Stimulated activated CD4-positive, alpha-beta T cell treated with anti-CD3 and anti-CD28 coated beads, TNF-alpha, amount 100 ng/mL, for 24 hours (primary cell): ENCODE measurements around the gene TRAPPC10.
A peak's percentile ranks its signal among the peaks of the same experiment; 100 is the strongest.

ENCODE experiments used
- DNase-seq, 3 experiments: peaks; one replicate each; pipeline ENCODE4 v3.0.0-alpha.2; 2020; ENCODE audit warnings: low read depth in 3 of 3

Gene TRAPPC10, protein sequence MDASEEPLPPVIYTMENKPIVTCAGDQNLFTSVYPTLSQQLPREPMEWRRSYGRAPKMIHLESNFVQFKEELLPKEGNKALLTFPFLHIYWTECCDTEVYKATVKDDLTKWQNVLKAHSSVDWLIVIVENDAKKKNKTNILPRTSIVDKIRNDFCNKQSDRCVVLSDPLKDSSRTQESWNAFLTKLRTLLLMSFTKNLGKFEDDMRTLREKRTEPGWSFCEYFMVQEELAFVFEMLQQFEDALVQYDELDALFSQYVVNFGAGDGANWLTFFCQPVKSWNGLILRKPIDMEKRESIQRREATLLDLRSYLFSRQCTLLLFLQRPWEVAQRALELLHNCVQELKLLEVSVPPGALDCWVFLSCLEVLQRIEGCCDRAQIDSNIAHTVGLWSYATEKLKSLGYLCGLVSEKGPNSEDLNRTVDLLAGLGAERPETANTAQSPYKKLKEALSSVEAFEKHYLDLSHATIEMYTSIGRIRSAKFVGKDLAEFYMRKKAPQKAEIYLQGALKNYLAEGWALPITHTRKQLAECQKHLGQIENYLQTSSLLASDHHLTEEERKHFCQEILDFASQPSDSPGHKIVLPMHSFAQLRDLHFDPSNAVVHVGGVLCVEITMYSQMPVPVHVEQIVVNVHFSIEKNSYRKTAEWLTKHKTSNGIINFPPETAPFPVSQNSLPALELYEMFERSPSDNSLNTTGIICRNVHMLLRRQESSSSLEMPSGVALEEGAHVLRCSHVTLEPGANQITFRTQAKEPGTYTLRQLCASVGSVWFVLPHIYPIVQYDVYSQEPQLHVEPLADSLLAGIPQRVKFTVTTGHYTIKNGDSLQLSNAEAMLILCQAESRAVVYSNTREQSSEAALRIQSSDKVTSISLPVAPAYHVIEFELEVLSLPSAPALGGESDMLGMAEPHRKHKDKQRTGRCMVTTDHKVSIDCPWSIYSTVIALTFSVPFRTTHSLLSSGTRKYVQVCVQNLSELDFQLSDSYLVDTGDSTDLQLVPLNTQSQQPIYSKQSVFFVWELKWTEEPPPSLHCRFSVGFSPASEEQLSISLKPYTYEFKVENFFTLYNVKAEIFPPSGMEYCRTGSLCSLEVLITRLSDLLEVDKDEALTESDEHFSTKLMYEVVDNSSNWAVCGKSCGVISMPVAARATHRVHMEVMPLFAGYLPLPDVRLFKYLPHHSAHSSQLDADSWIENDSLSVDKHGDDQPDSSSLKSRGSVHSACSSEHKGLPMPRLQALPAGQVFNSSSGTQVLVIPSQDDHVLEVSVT

GRCh38 chr21:44011579-44012473 is at the start of gene TRAPPC10:
Gene TRAPPC10 (plus strand): TSS chr21:44012309. CDS start chr21:44012494, 185 bp downstream.
- DNase-seq, result peak; percentile 67 to 81 (median 74)

GRCh38 chr21:43965911-43966585 is 46.1 kb upstream of the TRAPPC10 start:
- no peak for DNase-seq

GRCh38 chr21:43966946-43967512 is 45.1 kb upstream of the TRAPPC10 start:
- no peak for DNase-seq

- no peak for DNase-seq
These were observed 44.1 kb upstream of the TRAPPC10 start for GRCh38 chr21:43967981-43968380.

- DNase-seq, result no peak
These were observed 43.5 kb upstream of the TRAPPC10 start for GRCh38 chr21:43968410-43969114.

GRCh38 chr21:43969115-43969444 is 43.0 kb upstream of the TRAPPC10 start:
- no peak for DNase-seq

GRCh38 chr21:43970551-43970950 is 41.6 kb upstream of the TRAPPC10 start:
- DNase-seq, result no peak

GRCh38 chr21:43971201-43971991 is 40.7 kb upstream of the TRAPPC10 start:
- DNase-seq, result no peak

DNA sequence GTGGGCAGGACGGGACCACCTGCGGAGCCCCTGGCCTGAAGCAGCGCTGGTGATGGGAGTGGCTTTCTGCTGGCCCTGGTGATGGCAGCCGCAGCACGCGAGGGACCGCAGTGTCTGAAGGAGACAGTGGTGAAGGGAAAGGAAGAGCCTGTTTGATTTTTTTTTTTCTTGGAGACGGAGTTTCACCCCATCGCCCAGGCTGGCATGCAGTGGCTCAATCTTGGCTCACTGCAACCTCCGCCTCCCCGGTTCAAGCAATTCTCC is 40.2 kb upstream of the TRAPPC10 start:
- DNase-seq, result no peak

DNA sequence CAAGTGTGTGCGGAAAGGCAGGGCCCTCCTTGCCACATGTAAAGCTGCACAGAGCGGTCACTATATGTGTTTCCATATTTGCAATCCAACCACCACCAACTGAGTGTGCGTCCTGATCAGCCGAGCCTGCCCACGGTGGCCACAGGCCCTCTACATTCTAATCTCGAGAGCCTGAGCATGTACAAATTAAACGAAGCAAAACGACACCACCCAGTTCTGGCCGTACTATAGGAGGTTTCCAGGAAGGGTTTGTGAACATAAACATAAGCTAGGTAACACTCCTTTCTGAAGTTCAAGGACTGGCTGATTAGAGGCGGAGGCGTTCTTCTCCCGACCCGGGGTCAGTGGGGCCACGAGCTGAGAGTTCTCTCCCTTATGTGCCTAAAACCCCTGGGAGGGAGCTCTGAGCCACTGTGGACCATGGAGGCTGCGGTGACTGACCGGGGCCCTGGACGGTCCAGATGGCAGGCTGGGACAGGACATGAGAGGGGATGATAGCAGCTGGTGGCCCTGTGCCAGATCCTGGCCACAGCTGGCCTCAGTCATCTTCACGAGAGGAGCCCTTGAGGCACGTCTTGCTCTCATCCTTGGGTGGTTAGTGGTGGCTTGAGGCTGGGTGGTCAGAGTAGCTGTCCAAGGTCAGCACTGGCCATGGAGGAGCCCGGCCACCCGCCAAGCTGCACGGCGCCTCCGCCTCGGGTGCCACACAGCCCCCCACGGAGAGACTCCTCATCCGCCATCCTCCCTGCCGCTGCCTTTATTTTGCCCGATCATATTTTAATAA is 39.1 kb upstream of the TRAPPC10 start:
- DNase-seq, result no peak

DNA sequence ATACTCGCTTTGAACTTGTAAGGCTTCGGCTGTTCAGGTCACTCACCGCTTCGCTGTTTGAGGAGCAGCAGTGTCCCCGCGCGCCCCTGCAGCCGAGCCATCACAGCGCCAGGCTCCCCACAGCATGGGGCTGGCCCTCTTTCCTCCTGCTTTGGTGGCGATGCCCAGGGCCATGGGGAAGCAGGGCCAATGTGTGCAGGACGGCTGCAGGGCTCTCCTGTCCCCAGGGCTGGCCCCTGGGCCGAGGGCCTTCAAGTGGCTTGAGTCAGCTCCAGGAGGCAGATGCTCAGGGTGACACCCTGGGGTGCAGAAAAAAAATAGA is 38.5 kb upstream of the TRAPPC10 start:
- no peak for DNase-seq

GRCh38 chr21:43974791-43975468 is 37.2 kb upstream of the TRAPPC10 start:
- no peak for DNase-seq

DNA sequence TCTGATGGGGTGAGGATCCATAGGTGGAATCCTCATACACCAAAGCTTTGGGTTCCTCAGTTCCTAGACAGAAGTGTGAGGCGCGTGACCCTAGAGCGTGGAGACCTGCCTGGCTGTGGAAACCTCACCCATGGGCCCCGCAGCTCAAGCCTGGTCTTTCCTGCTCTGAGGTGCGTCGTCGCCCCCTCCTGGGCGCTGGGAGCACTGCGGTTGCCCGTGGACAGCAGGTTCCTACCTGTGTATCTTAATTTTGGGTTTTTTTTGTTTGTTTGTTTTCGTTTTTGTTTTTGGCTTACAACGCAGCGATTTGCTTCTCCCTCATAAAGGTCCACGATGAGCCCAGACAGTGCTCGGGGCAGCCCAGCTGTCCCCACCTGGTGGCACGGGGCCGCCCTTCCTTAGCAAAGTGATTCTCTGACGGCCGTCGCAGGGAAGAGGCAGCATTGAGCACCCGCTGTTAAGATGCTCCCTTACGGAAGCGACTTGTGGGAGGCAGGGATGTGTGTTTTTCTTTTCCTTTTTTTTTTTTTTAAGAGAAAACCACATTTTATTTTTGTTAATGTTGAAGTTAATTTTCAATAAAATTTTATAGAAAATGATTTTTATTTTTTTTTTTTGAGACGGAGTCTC is 36.5 kb upstream of the TRAPPC10 start:
- peak; percentile 59 to 80 (median 66) for DNase-seq

DNA sequence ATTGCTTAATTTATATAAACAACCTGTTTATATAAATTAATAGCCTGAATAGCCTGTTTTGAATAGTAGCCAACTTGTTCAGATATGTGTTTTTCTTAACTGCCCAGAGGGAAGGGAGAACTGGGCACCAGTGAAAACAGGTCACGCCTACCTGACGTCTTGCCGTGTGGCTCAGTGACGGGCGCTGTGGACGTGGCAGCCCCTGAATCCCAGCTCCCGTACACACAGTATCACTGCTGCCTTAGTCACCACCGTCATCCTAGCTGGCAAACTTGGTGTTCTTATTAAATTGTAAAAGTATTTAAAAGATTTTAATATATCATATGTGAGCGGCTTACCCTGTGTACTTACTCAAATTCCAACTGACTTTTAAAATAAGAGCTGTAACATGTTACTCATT is 35.4 kb upstream of the TRAPPC10 start:
- no peak for DNase-seq

DNA sequence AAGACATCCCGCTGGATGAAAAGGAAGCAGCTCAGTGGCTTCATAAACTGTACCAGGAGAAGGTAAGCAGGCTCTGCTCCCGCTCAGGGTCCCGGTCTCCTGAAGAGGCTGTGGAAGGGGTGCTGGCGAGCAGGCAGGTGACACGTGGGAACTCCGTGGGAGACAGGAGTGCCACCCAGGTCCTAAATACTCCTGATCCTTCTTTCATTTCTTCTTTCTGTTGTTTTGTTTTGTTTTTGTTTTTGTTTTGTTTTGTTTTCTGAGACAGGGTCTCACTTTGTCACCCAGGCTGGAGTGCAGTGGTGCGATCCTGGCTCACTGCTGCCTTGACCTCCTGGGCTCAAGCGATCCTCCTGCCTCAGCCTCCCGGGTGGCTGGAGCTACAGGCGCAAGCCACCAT is 34.0 kb upstream of the TRAPPC10 start:
- no peak for DNase-seq

DNA sequence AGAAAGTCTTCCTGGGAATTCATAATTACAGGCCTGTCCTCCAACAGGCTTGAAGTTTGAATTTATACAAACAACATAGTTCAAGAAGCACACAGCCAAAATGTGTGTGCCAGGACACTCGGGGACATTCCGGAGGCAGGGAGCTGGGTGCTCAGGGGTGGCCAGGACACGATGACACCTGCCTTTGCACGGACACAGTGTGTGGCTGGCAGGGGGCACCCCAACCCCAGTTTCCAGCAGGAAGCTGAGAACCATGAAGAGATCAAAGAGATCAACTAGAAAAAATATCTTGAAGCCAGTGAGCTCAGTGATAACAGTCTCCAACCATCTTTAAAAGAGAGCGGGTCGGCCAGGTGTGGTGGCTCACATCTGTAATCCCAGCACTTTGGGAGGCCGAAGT is 32.5 kb upstream of the TRAPPC10 start:
- DNase-seq, result no peak

DNA sequence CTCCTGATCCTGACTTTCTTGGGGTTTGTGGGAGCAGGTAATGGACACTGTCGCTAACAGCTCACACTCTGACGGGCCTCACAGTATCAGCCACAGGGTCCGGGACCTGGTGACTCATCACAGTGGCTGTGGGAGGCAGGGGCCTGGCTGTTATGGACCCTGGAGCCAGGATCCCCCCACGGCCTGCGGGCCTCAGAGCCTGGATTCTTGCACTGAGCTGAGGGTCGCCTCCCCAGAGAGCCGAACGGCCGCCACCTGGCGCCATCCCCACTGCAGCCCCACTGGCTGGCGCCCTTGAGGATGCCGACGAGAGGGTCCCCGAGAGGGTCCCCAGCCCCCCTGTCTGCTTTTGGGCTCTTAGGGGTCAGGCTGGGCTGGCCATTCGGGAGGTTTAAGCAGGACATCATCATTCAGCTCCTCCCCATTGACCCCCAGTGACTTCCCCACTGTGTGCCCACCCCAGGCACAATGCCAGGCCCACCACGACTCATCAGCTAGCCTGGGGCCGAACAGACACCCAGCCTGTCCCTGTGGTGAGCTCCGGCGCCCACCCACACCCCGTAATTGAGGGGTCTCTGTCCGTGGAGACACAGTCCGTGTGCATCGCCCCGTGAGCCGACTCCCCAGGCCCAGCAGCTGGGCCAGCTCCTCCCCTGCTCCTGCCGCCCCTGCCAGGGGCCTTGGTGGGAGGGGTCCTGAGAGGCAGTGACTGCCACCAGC is 30.8 kb upstream of the TRAPPC10 start:
- no peak for DNase-seq
